ENCODE measurements around the gene GARIN5B. TPM values are rescaled to one million over a fixed set of nuclear protein-coding genes. Genes with fewer than 3 reads are reported as not detected.

GARIN5B gene
- total RNA-seq, 4 donors from 2014 or later = 0.18 TPM; not detected in 3

GRCh38 chr19:55353803-55354697 is 9.0 kb downstream of the GARIN5B start:
- Histone ChIP-seq H3K36me3 (no peaks in the 10 kb centered on the region), H3K9me3 (no peaks in the 10 kb centered on the region), H3K27ac (no peak overlapping the region), H3K4me1 (peaks cover 5 to 16% of the 10 kb centered on the region in 2 donors), H3K27me3 (peaks cover 24 to 36% of the 10 kb centered on the region in 2 donors), H3K4me3 (peak overlapping the region; percentile 22 to 29)
- intact Hi-C loops (cut with DNase I; ENCODE audit: low total_unique reads) = no loop called here
- peak; percentile 54 to 65 for DNase-seq
- TF ChIP-seq, protein P1, sequence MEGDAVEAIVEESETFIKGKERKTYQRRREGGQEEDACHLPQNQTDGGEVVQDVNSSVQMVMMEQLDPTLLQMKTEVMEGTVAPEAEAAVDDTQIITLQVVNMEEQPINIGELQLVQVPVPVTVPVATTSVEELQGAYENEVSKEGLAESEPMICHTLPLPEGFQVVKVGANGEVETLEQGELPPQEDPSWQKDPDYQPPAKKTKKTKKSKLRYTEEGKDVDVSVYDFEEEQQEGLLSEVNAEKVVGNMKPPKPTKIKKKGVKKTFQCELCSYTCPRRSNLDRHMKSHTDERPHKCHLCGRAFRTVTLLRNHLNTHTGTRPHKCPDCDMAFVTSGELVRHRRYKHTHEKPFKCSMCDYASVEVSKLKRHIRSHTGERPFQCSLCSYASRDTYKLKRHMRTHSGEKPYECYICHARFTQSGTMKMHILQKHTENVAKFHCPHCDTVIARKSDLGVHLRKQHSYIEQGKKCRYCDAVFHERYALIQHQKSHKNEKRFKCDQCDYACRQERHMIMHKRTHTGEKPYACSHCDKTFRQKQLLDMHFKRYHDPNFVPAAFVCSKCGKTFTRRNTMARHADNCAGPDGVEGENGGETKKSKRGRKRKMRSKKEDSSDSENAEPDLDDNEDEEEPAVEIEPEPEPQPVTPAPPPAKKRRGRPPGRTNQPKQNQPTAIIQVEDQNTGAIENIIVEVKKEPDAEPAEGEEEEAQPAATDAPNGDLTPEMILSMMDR (IDR thresholded peaks at IDR 0.05) = no peak
- no peak for TF ChIP-seq POLR2A (IDR thresholded peaks at IDR 0.05)

GRCh38 chr19:55353356-55353802 is 9.7 kb downstream of the GARIN5B start:
- DNase-seq = no peak
- Histone ChIP-seq H3K4me3 (peak overlapping the region; percentile 22 to 29), H3K27me3 (peaks cover 24 to 36% of the 10 kb centered on the region in 2 donors), H3K4me1 (peaks cover 5 to 16% of the 10 kb centered on the region in 2 donors), H3K9me3 (no peaks in the 10 kb centered on the region), H3K36me3 (no peaks in the 10 kb centered on the region), H3K27ac (no peak overlapping the region)
- intact Hi-C loops (cut with DNase I; ENCODE audit: low total_unique reads) = no loop called here
- TF ChIP-seq, protein P1 (IDR thresholded peaks at IDR 0.05) = no peak
- no peak for TF ChIP-seq POLR2A (IDR thresholded peaks at IDR 0.05)

DNA sequence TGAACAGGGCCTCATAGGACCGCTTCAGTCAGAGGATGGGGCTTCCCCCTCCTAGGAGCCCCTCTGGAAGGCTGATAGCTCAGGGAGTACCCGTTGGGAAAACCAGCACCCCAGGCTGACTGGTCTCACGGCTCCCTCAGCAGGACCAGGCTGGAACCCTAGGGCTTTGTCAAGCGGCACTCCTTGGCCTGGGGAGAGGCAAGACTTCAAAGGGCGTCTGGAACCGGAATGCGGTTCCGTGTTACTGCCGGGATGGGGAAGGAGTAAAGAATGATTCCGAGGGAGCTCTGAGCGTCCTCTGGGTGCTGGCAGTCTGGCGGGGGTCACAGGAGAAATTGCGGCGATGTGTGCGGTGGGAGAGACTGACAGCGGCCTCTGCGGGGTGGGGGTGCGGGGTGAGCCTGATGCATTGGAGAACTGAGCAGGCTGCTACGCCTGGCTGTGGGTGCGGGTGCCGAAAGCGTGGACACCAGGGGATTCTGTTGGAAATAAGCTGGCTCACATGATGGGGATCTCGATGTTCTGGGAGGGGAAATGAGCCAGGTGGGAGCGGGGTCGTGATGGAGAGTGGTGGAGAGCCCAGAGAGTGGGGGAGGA is 10.4 kb downstream of the GARIN5B start:
- no peak for DNase-seq
- H3K9me3 ChIP-seq = no peaks in the 10 kb centered on the region
- no peaks in the 10 kb centered on the region for H3K36me3 ChIP-seq
- intact Hi-C loops (cut with DNase I; ENCODE audit: low total_unique reads) = no loop called here
- no peak for TF ChIP-seq POLR2A (IDR thresholded peaks at IDR 0.05)
- TF ChIP-seq, protein P1 (IDR thresholded peaks at IDR 0.05) = no peak
- peaks cover 5 to 16% of the 10 kb centered on the region in 2 donors for H3K4me1 ChIP-seq
- H3K27me3 ChIP-seq = peaks cover 24 to 36% of the 10 kb centered on the region in 2 donors
- H3K4me3 ChIP-seq = no peak overlapping the region
- H3K27ac ChIP-seq = no peak overlapping the region

GRCh38 chr19:55352040-55352439 is 11.0 kb downstream of the GARIN5B start:
- intact Hi-C loops (cut with DNase I; ENCODE audit: low total_unique reads) = no loop called here
- no peak for DNase-seq
- TF ChIP-seq POLR2A (IDR thresholded peaks at IDR 0.05) = no peak
- TF ChIP-seq, protein P1 (IDR thresholded peaks at IDR 0.05) = no peak

More at GRCh38 chr19:55352040-55352439, 11.0 kb downstream of the GARIN5B start:
- Histone ChIP-seq H3K27me3 (peaks cover 24 to 36% of the 10 kb centered on the region in 2 donors), H3K27ac (no peak overlapping the region), H3K36me3 (no peaks in the 10 kb centered on the region), H3K4me3 (no peak overlapping the region), H3K9me3 (no peaks in the 10 kb centered on the region), H3K4me1 (peaks cover 5 to 16% of the 10 kb centered on the region in 2 donors)

All from uterus (tissue), 4 donors.